Caki2 (cell line): ENCODE results near the gene C19orf38. TPM values are rescaled to one million over a fixed set of nuclear protein-coding genes. Genes with fewer than 3 reads are reported as not detected.
"Not testable (repeated sequence)": the region's sequence is repeated elsewhere in the genome, so short reads cannot be mapped to it uniquely, and the experiment has no call there.

Experiments
- DNase-seq: peaks from one replicate; pipeline ENCODE4 v3.0.0-alpha.2; 2015; ENCODE audit warnings: low read depth
- in situ Hi-C: cut with HindIII; loops from 2 replicates; pipeline ENCODE4 v1.10.0; 2016; ENCODE audit warnings: low sequenced_read_pairs, low pct_unique_long_range_greater_than_20kb, mixed read lengths
- total RNA-seq: library from RNA; depleted of rRNA; stranded (reverse); fragments of >200 nt; shearing (Covaris generic); gene quantifications from 2 replicates; pipeline ENCODE4 v1.2.3, GENCODE V29; 2014; ENCODE audit warnings: low replicate concordance

Gene C19orf38
- total RNA-seq, 1 experiment from 2014 or later: 3.3 TPM

- in situ Hi-C loops: no loop called here
- peak; percentile 36 for DNase-seq
These were observed 15.0 kb downstream of the C19orf38 start for GRCh38 chr19:10863107-10863717.

- peak; percentile 67 for DNase-seq
- in situ Hi-C loops: no loop called here
These were observed 16.3 kb downstream of the C19orf38 start for GRCh38 chr19:10864538-10864899.

DNA sequence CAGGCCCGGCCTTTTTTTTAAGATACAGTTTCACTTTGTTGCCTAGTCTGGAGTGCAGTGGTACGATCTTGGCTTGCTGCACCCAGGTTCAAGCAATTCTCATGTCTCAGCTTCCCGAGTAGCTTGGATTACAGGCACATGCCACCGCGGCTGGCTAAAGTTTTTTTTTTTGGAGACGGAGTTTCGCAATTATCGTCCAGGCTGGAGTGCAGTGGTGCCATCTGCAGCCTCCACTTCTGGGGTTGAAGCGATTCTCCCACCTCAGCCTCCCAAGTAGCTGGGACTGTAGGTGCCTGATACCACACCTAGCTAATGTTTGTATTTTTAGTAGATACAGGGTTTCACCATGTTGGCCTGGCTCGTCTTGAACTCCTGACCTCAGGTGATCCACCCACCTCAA is 18.3 kb downstream of the C19orf38 start:
- DNase-seq: no peak
- in situ Hi-C loops: no loop called here

DNA sequence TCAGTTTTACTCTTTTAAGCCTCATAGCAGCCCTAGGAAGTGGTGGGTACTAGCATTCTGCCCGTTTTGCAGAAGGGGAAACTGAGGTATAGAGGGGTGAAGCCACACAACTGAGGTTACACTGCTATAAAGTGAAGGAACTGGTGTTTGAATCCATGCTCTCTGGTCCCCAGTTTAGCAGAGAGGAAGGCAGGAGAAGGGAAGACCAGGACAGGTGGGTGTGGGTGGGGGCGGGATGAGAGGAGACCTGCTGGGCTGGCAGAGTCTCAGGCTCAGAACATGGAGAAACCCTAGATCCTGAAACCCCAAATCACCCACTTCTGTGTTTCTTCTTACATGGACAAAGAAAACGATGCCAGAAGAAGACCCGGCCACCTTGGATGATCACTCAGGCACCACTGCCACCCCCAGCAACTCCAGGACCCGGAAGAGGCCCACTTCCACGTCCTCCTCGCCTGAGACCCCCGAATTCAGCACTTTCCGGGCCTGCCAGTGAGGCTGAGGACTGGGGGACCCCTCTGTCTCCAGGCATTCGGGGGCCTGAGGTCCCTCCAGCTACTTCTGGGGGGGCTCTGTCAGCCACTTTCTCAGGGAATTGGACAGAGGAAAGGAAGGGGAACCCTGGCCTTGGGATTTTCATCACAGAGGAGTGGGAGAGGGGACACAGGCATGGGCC is 20.8 kb downstream of the C19orf38 start:
- no peak for DNase-seq
- in situ Hi-C loops: no loop called here

- DNase-seq, in situ Hi-C loops: not testable (repeated sequence)
These were observed 21.7 kb downstream of the C19orf38 start for GRCh38 chr19:10869872-10870311.

GRCh38 chr19:10870501-10870954 is 22.3 kb downstream of the C19orf38 start:
- in situ Hi-C loops: no loop called here

DNA sequence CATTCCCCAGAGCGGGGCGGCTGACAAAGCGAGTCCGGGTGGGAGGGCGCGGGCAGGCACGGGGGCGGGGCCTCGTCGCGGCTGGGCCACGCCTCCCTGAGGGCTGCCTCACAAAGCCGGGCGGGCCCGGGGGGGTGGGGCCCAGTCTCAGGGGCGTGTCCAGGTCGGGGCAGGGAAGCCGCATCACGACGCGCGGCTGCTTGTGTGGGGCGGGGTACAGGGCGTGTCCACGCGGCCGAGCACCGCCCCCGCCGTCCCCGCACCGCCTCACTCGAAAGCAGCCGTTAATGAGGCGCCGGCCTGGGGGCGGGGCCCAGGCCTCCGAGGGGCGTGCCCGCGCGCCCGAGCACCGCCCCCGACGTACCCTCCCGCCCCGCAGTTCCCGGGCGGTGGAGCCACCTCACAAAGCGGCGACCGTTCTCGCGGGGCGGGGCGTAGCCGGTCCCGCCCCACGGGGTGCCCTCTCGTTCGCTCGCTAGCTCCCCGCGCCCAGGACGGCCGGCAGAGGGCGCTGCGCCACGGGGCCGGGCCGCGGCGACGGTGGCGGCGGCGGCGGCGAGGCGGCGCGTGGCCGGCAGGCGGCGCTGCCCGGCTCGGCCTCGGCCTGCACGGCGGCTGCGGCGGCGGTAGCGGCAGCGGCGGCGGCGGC is 22.9 kb downstream of the C19orf38 start, which contains the start of gene CARM1:
Gene CARM1, plus strand, starts transcription at position 599 of the 649 bp plus-strand sequence. CDS start 150 bp downstream, outside the sequence.
- in situ Hi-C loops: no loop called here
- DNase-seq: peak; percentile 99

More at GRCh38 chr19:10870501-10870954, 22.3 kb downstream of the C19orf38 start:
- no peak for DNase-seq

DNA sequence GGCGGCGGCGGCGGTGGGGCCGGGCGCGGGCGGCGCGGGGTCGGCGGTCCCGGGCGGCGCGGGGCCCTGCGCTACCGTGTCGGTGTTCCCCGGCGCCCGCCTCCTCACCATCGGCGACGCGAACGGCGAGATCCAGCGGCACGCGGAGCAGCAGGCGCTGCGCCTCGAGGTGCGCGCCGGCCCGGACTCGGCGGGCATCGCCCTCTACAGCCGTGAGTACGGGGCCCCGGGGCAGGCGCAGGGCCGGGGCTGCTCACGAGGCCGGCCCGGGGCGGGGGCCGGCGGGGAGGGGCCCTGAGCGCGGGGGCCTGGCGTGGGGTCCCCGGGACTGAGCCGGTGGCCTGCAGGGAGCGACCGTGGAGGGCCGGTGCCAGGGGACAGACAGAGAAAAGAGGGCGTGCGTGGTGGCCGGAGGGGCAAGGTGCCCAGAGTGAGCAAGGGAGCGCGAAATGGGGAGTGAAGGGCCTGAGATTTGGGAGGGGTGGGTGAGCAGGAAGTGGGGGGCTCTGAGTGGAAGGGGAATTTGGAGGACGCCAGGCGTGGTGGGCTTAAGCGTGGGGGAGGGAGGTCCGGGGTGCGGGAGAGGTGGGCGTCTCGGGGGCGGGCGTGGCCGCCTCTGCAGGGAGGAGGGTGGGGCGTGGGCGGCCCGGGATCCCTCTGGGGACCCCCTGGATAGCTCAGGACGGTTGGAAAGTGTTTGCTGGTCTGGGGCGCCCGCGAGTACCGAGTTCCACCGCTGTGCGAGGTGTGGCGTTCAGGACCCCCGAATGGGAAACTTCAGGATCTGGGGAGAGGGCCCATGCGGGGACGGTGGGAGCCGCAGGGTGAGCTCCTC is 23.7 kb downstream of the C19orf38 start:
- DNase-seq: no peak
- in situ Hi-C loops: no loop called here

GRCh38 chr19:10872546-10873107 is 24.4 kb downstream of the C19orf38 start:
- in situ Hi-C loops: no loop called here
- DNase-seq: no peak

GRCh38 chr19:10874024-10874423 is 25.8 kb downstream of the C19orf38 start:
- no peak for DNase-seq
- in situ Hi-C loops: no loop called here

- in situ Hi-C loops: no loop called here
- no peak for DNase-seq
These were observed 28.4 kb downstream of the C19orf38 start for GRCh38 chr19:10876459-10877240.

- in situ Hi-C loops, DNase-seq: not testable (repeated sequence)
These were observed 29.4 kb downstream of the C19orf38 start for GRCh38 chr19:10877608-10878007.

GRCh38 chr19:10878253-10878652 is 30.0 kb downstream of the C19orf38 start:
- in situ Hi-C loops: no loop called here

DNA sequence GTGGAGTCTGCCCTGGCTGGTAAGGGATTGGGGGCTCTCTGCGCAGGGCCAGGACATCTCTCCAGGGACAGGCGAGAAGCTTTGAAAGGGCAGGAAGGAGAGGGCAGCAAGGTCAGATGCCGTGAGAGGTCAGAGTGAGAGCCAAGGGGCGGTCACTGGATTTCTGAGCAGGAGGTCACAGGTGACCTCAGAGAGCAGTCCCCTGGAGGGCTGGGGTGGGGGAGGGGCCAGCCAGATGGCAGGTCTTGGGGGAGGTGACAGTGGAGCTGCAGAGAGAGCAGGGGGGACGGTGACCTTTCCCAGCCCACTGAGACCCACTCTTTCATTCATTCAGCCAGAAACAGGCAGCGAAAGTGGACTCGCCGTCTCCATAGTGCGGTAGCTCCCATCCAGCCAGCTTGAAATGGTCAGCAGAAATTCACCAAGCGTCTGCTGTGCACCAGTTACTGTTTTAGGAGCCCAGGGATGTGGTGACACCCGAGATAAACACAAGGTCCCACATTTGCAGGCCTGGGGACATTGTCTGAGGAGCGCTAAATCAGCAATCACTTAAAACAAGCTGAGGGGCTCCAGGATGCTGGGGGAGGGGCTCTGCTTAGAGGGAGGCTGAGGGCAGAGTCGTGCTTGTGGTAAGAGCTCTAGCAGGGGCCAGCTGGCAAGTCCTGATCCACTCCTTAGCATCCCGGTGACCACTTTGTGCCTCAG is 33.3 kb downstream of the C19orf38 start:
- DNase-seq: no peak
- in situ Hi-C loops: no loop called here

More at GRCh38 chr19:10878253-10878652, 30.0 kb downstream of the C19orf38 start:
- no peak for DNase-seq

DNA sequence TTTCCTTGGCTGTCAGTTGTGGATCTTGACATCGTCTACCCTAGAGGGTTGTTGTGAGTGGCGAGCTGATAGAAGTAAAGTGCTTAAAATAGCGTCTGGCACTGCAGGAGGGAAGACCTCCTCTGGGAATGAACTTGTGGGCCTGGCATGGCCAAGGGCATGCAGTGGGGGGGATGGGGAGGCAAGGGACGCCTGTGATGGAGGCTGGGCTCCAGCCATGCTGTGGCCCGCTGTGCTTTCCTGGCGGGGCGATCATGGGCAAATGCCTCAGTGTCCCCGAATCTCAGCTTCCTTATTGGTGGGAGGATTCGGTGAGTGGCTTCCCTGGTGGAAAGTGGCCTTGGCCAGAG is 33.9 kb downstream of the C19orf38 start:
- no peak for DNase-seq

DNA sequence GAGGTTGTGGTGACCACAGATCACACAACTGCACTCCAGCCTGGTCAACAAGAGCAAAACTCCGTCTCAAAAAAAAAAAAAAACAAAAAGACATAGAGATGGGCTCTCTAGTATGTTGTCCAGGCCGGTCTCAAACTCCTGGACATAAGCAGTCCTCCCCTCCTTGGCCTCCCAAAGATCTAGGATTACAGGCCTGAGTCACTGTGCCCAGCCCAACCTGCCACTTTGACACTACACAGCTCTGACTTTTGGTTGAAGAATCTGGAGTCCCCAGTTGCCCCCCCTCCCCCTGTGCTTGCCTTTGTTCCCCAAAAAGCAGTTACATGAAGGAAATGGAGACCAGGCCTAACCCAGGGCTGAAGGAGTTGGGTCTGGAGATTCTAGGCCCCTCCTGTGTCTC is 36.1 kb downstream of the C19orf38 start:
- in situ Hi-C loops: no loop called here
- DNase-seq: no peak

More for the DNA sequence above, 33.9 kb downstream of the C19orf38 start:
- in situ Hi-C loops: no loop called here
